HepG2 (cell line): ENCODE results near the gene RASA3.

ENCODE experiments used
- FOXK2 ChIP-seq: fragments of 450-650 bp; IDR thresholded peaks from 2 replicates; pipeline ENCODE4 v1.6.1; 2016
- ISX ChIP-seq: sonication (generic); formaldehyde crosslinking; conservative IDR thresholded peaks from 2 replicates; pipeline ENCODE4 v1.5.0; 2020; ENCODE audit warnings: missing genetic modification reagents
- KDM1A ChIP-seq: IDR thresholded peaks from 2 replicates; pipeline ENCODE4 v1.6.1; 2016; ENCODE audit warnings: missing compliant biosample characterization
- RAD51 ChIP-seq: fragments of 450-650 bp; IDR thresholded peaks from 2 replicates; pipeline ENCODE4 v1.6.1; 2016; ENCODE audit warnings: borderline replicate concordance
- SMAD1 ChIP-seq: sonication (generic); formaldehyde crosslinking; IDR thresholded peaks from 2 replicates; pipeline ENCODE4 v1.4.0; 2020; ENCODE audit warnings: missing genetic modification reagents, low read depth, mild to moderate bottlenecking, borderline replicate concordance
- ZBTB1 ChIP-seq: sonication (generic); formaldehyde crosslinking; IDR thresholded peaks from 2 replicates; pipeline ENCODE4 v1.4.0; 2020; ENCODE audit warnings: missing genetic modification reagents, borderline replicate concordance
- ZBTB49 ChIP-seq: sonication (generic); formaldehyde crosslinking; IDR thresholded peaks from 2 replicates; pipeline ENCODE4 v1.4.0; 2020; ENCODE audit warnings: missing genetic modification reagents, borderline replicate concordance
- ZBTB8A ChIP-seq: sonication (generic); formaldehyde crosslinking; IDR thresholded peaks from 2 replicates; pipeline ENCODE4 v1.4.0; 2020; ENCODE audit warnings: mild to moderate bottlenecking, low read depth, missing genetic modification reagents, borderline replicate concordance
- ZNF577 ChIP-seq: sonication (generic); formaldehyde crosslinking; IDR thresholded peaks from 2 replicates; pipeline ENCODE4 v1.4.0; 2020; ENCODE audit warnings: mild to moderate bottlenecking, low read depth, missing genetic modification reagents, borderline replicate concordance
- TF ChIP-seq, protein P1 (sequence below): sonication (generic); formaldehyde crosslinking; IDR thresholded peaks from 2 replicates; pipeline ENCODE4 v1.4.0; 2020; ENCODE audit warnings: missing genetic modification reagents, borderline replicate concordance
- TF ChIP-seq, protein P2 (sequence below): sonication (generic); formaldehyde crosslinking; IDR thresholded peaks from 2 replicates; pipeline ENCODE4 v1.5.1; 2020; ENCODE audit warnings: mild to moderate bottlenecking, missing genetic modification reagents, moderate library complexity

- no peak for TF ChIP-seq KDM1A
- TF ChIP-seq FOXK2: no peak
- no peak for TF ChIP-seq ZBTB1
- no peak for TF ChIP-seq ZBTB8A (CRISPR knock-in tag)
- TF ChIP-seq, protein P1, sequence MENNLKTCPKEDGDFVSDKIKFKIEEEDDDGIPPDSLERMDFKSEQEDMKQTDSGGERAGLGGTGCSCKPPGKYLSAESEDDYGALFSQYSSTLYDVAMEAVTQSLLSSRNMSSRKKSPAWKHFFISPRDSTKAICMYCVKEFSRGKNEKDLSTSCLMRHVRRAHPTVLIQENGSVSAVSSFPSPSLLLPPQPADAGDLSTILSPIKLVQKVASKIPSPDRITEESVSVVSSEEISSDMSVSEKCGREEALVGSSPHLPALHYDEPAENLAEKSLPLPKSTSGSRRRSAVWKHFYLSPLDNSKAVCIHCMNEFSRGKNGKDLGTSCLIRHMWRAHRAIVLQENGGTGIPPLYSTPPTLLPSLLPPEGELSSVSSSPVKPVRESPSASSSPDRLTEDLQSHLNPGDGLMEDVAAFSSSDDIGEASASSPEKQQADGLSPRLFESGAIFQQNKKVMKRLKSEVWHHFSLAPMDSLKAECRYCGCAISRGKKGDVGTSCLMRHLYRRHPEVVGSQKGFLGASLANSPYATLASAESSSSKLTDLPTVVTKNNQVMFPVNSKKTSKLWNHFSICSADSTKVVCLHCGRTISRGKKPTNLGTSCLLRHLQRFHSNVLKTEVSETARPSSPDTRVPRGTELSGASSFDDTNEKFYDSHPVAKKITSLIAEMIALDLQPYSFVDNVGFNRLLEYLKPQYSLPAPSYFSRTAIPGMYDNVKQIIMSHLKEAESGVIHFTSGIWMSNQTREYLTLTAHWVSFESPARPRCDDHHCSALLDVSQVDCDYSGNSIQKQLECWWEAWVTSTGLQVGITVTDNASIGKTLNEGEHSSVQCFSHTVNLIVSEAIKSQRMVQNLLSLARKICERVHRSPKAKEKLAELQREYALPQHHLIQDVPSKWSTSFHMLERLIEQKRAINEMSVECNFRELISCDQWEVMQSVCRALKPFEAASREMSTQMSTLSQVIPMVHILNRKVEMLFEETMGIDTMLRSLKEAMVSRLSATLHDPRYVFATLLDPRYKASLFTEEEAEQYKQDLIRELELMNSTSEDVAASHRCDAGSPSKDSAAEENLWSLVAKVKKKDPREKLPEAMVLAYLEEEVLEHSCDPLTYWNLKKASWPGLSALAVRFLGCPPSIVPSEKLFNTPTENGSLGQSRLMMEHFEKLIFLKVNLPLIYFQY (CRISPR knock-in tag): no peak
- TF ChIP-seq, protein P2, sequence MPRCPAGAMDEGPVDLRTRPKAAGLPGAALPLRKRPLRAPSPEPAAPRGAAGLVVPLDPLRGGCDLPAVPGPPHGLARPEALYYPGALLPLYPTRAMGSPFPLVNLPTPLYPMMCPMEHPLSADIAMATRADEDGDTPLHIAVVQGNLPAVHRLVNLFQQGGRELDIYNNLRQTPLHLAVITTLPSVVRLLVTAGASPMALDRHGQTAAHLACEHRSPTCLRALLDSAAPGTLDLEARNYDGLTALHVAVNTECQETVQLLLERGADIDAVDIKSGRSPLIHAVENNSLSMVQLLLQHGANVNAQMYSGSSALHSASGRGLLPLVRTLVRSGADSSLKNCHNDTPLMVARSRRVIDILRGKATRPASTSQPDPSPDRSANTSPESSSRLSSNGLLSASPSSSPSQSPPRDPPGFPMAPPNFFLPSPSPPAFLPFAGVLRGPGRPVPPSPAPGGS (CRISPR knock-in tag): no peak
- TF ChIP-seq SMAD1 (CRISPR knock-in tag): no peak
- no peak for TF ChIP-seq ZBTB49 (CRISPR knock-in tag)
- no peak for TF ChIP-seq ISX (CRISPR knock-in tag)
- no peak for TF ChIP-seq RAD51
- no peak for TF ChIP-seq ZNF577 (CRISPR knock-in tag)
Measured at GRCh38 chr13:114074671-114075315, 57.6 kb downstream of the RASA3 start.
